Activated CD8-positive, alpha-beta T cell treated with anti-CD3 and anti-CD28 coated beads for 36 hours (primary cell): ENCODE results near the gene DCT. TPM values are rescaled to one million over a fixed set of nuclear protein-coding genes. Genes with fewer than 3 reads are reported as not detected.

Experiments
- ATAC-seq: fragments of 200-7000 bp; cut with Tn5 transposase; one replicate; pipeline ENCODE4 v1.10.0; 2021; ENCODE audit warnings: mild to moderate bottlenecking, moderate library complexity
- CTCF ChIA-PET: fragments of 350-600 bp; sonication (Branson Sonifier 250); formaldehyde crosslinking; loops from one replicate; lab custom pipeline; 2021; ENCODE audit warnings: antibody characterized with exemption; lab: Charles Lee
- POLR2A ChIA-PET: fragments of 350-600 bp; sonication (Branson Sonifier 250); formaldehyde crosslinking; loops from one replicate; lab custom pipeline; 2021; ENCODE audit warnings: antibody characterized with exemption; lab: Charles Lee
- DNase-seq: peaks from one replicate; pipeline ENCODE4 v3.0.0-alpha.2; 2020
- H3K27ac Mint-ChIP-seq: one replicate; pipeline ENCODE4 v1.8.0; 2021; ENCODE audit warnings: mild to moderate bottlenecking, mixed read lengths
- H3K27me3 Mint-ChIP-seq: one replicate; pipeline ENCODE4 v1.8.0; 2021; ENCODE audit warnings: mixed read lengths
- H3K36me3 Mint-ChIP-seq: one replicate; pipeline ENCODE4 v1.8.0; 2021; ENCODE audit warnings: low read depth, mixed read lengths
- H3K4me1 Mint-ChIP-seq: one replicate; pipeline ENCODE4 v1.8.0; 2021; ENCODE audit warnings: low read depth, mixed read lengths
- H3K4me3 Mint-ChIP-seq: one replicate; pipeline ENCODE4 v1.8.0; 2021; ENCODE audit warnings: mild to moderate bottlenecking, moderate library complexity, mixed read lengths
- H3K9me3 Mint-ChIP-seq: one replicate; pipeline ENCODE4 v1.8.0; 2021; ENCODE audit warnings: mixed read lengths
- intact Hi-C: fragments of 100-400 bp; cut with micrococcal nuclease; formaldehyde crosslinking; loops from one replicate; pipeline ENCODE4 v1.10.0; 2022
- total RNA-seq, 2 experiments: library from RNA; stranded (reverse); gene quantifications; one replicate each; pipeline ENCODE4 v1.2.3, GENCODE V29; 2021
- TF ChIP-seq, protein P1 (sequence below): fragments of 200-600 bp; IDR thresholded peaks from one replicate; pipeline ENCODE4 v1.8.0; 2022; ENCODE audit warnings: antibody characterized with exemption, mild to moderate bottlenecking

Gene DCT
- total RNA-seq, 2 experiments from 2014 or later = 0.07 TPM; not detected in 1

DNA sequence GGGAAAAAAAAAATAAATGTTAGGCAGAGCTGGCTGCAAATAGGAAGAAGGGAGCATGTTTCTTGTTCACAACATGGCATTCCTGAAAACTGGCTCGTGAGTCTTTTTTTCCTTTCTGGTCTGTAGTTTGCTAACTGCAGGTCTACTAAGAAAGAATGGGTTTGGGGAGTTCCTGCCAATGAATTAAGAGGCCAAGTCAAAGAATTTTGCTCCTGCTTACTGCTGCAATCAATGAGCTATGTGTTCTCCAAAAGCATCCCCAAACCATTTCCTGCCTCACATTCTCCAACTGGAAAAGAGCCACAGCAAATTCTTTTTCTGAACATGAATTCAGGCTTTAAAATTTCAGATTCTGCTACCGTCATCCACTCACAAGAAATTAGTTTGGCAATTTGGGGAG is 88.6 kb downstream of the DCT start:
- H3K4me3 Mint-ChIP-seq = no peak overlapping the region
- POLR2A ChIA-PET = no interaction called here
- H3K4me1 Mint-ChIP-seq = peaks cover 6% of the 10 kb centered on the region
- no peak overlapping the region for H3K27ac Mint-ChIP-seq
- no peaks in the 10 kb centered on the region for H3K9me3 Mint-ChIP-seq
- intact Hi-C loops = no loop called here
- H3K27me3 Mint-ChIP-seq = no peaks in the 10 kb centered on the region
- H3K36me3 Mint-ChIP-seq = no peaks in the 10 kb centered on the region
- no peak for ATAC-seq
- CTCF ChIA-PET = no interaction called here
- no peak for DNase-seq
- TF ChIP-seq, protein P1, sequence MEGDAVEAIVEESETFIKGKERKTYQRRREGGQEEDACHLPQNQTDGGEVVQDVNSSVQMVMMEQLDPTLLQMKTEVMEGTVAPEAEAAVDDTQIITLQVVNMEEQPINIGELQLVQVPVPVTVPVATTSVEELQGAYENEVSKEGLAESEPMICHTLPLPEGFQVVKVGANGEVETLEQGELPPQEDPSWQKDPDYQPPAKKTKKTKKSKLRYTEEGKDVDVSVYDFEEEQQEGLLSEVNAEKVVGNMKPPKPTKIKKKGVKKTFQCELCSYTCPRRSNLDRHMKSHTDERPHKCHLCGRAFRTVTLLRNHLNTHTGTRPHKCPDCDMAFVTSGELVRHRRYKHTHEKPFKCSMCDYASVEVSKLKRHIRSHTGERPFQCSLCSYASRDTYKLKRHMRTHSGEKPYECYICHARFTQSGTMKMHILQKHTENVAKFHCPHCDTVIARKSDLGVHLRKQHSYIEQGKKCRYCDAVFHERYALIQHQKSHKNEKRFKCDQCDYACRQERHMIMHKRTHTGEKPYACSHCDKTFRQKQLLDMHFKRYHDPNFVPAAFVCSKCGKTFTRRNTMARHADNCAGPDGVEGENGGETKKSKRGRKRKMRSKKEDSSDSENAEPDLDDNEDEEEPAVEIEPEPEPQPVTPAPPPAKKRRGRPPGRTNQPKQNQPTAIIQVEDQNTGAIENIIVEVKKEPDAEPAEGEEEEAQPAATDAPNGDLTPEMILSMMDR = no peak

DNA sequence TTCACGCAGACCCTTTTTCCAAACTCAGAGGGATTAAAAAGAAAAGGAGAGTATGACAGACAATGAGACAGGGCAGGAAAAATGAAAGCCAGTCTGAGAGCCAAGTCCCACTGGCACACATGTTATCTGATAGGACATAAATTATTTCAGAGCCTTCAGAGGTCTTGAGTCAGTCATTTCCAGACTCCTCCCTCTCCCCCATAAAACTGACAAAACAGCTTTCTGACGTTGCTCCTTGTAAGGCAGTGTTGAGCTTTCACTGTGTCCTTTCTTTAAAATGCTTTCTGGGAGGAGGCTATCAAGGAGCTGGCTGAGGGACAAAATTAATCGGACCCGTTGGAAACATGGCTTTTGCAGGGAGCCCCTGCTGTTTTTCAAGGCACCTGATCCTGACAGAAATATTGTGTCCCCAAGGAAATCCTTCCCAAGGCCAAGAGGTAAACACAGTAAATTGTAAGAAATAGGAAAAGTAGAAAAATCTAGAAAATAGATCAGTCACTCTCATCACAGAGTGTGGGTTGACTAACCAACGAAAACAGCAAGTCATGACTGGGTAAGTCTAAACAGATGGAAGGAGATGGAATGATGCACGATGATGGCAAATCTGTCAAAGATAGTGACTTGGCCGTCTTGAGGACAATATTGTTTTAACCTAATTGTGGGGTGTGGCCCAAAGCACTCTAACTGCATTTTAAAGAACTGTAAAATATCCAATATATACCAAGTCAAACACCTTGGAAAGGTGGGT is 89.7 kb downstream of the DCT start:
- Mint-ChIP-seq H3K36me3 (no peaks in the 10 kb centered on the region), H3K4me1 (peaks cover 6% of the 10 kb centered on the region), H3K4me3 (no peak overlapping the region), H3K9me3 (no peaks in the 10 kb centered on the region), H3K27ac (no peak overlapping the region), H3K27me3 (no peaks in the 10 kb centered on the region)
- CTCF ChIA-PET = no interaction called here
- TF ChIP-seq, protein P1 = no peak
- POLR2A ChIA-PET = no interaction called here
- intact Hi-C loops = no loop called here
- no peak for ATAC-seq
- DNase-seq = no peak

DNA sequence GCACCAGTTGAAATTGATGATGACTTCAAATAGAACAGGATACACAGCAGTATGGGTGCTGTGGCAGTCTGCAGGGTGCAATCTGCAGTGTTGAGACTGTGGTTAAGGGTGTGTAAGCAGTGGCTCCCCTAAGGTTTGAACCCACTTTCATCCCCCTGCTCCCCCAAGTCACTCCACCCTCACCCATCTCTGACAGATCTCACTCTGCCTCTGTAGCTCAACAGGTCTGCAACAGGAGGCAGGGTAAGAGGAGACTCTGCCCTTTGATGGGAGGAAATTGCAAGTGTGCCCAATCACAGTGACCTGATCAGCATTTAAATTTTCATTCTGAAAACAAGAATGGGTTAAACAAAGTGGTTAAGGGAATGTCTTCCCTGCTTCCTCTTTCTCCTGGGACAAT is 92.4 kb downstream of the DCT start:
- CTCF ChIA-PET = interaction anchor here (1.2 kb wide), 1 partner anchor 25 kb away, joined by 3 read pairs; no protein-coding TSS in a partner anchor
- POLR2A ChIA-PET = no interaction called here
- H3K9me3 Mint-ChIP-seq = no peaks in the 10 kb centered on the region
- no peak overlapping the region for H3K4me3 Mint-ChIP-seq
- no peaks in the 10 kb centered on the region for H3K36me3 Mint-ChIP-seq
- peaks cover 6% of the 10 kb centered on the region for H3K4me1 Mint-ChIP-seq
- DNase-seq = no peak
- H3K27ac Mint-ChIP-seq = no peak overlapping the region
- peaks cover 4% of the 10 kb centered on the region for H3K27me3 Mint-ChIP-seq
- ATAC-seq = no peak
- intact Hi-C loops = no loop called here
- TF ChIP-seq, protein P1 = no peak

Other genes starting within 250 kb of the DCT start
- gene TGDS, start 116.5 kb upstream of the DCT start, total RNA-seq = 10 to 100 TPM; 24.0 to 27.0 TPM
- 1 to 10 TPM; 7.5 to 7.7 TPM for gene GPR180, start 122.2 kb upstream of the DCT start, total RNA-seq
- not detected for gene SOX21, start 232.9 kb upstream of the DCT start, total RNA-seq